Right lung (tissue), 5 donors: ENCODE results near the gene SPAG16. TPM values are rescaled to one million over a fixed set of nuclear protein-coding genes. Genes with fewer than 3 reads are reported as not detected.
"Not testable (repeated sequence)": the region's sequence is repeated elsewhere in the genome, so short reads cannot be mapped to it uniquely, and the experiment has no call there.

Experiments used
- DNase-seq, 2 donors: peaks; one replicate each; pipeline ENCODE4 v3.0.0-alpha.2; 2013
- polyA plus RNA-seq, 5 donors: library from polyadenylated mRNA; unstranded; fragments of 120-200 nt; gene quantifications; one replicate each; pipeline versions ENCODE4 v1.2.1 to v1.2.3, GENCODE V29; 2013; ENCODE audit warnings: inconsistent platforms in 1 of 5, low replicate concordance in 1 of 5; ENCODE audit not compliant: insufficient read length in 5 of 5, insufficient read depth in 1 of 5

SPAG16 gene
- polyA plus RNA-seq, 5 donors, result 33.9 to 47.5 (median 44.9) TPM

DNA sequence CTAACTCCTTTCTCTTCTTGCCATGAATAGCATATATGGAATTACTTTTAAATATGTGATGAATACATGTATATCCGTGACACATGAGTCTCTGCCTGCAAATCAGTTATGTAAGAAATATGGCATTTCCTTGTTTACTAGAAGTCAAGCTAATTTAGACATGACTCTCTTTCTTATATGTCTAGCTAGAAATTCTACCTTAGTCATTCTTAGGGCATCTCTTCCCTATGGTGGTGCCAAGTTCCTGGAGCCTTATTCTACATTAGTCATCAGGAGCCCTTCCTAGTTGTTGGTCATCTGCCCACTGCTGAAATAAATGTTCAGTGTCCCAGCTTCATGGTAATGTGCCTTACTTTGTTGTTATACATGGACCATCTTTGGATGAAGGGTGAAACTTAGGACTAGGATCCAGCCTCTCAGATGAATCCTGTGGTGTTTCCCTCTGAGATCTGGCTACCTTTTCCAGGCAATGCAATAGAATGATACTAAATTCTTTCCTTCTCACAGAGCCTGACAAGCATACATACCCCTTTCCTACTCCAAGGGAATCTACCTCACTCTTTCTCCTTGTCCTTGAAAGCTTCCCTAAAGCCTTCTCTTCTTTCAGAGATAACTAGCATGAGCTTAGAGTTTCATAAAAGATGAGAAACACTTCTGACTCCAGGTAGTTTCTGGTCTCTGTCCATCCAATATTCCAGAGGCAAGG, 711.3 kb downstream of the SPAG16 start:
- no peak for DNase-seq

DNA sequence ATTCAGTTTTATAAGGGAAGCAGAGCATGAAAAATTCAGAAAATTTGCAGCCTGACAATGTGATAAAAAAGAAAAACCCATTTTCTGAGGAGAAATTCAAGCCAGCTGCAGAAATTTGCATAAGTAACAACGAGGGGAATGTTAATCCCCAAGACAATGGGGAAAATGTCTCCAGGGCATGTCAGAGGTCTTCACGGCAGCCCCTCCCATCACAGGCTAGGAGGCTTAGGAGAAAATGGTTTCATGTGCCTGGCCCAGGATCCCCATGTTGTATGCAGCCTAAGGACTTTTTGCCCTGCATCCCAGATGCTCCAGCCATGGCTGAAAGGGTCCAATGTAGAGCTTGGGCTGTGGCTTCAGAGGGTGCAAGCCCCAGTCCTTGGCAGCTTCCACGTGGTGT, 714.7 kb downstream of the SPAG16 start:
- not testable (repeated sequence) for DNase-seq

DNA sequence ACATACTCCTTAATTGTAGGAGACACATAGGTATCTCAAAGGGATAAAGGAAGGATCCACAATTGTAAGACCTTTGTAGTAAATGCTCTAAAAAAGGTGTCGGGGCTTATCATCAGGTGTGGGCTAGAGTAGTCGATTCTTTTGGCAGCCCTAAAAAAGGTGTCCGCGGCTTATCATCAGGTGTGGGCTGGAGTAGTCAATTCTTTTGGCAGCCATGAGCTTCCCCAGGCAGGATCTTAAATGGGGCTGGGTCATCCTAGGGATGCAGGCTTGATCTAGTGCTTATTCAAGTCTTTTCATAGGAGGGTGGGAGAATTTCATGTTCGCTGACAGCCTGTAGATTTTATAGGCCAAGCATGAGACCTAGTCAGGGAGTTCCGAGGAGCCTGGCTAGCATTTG, 720.2 kb downstream of the SPAG16 start:
- DNase-seq, result no peak

DNA sequence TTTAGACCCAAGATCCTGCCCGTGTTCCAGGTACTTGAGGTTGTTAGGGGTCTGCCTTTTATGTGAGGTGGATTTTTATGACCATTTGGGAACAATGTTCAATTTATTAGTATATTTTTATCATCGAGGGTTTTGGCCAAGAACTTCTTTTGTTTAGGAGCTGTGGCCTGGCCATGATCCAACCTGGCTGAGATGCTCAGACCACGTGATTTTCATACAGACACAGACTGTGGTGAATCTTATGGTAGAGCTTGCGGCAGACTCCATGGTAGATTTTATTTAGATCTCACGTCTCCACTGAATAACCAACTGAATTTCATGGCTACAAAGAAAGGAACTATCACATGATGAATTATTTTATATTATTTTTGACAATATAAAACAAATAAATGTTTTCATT, 721.1 kb downstream of the SPAG16 start:
- DNase-seq, result no peak

DNA sequence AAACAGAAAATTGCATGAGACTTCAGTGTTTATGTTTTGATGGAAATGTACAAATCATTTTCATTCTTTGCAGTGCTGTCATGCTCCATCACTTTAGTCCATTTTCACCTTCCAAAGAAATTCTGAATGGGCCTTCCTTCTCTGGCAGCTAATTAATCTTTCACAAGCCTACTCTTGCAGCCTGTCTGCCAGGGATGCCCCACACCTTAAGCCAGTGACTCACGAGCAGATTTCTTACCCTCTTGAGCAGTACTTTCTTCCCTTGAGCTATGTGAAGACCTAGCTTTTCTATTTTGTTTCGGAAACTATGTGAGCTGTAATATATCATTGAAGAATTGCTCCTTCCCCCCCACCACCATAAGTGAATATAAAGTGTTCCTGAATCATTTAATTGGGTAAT, 722.3 kb downstream of the SPAG16 start:
- DNase-seq, result no peak

DNA sequence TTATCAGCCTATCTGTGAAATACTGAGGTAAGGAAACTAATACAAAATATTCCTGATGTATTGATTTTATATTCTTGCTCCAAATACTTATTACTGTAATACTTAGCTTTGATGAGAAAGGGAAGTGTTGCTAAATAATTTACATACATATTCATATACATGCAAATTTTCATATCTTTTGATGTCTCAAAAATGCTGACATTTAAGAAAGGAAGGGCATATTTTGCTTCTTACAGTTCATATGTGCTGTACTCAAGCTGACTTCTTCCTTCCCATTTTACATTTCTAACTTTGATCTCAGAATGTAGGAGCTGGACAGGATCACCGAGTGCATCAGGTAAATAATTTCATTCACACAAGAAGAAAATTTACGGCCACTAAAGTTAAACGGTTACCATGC, 727.4 kb downstream of the SPAG16 start:
- DNase-seq, result no peak

DNA sequence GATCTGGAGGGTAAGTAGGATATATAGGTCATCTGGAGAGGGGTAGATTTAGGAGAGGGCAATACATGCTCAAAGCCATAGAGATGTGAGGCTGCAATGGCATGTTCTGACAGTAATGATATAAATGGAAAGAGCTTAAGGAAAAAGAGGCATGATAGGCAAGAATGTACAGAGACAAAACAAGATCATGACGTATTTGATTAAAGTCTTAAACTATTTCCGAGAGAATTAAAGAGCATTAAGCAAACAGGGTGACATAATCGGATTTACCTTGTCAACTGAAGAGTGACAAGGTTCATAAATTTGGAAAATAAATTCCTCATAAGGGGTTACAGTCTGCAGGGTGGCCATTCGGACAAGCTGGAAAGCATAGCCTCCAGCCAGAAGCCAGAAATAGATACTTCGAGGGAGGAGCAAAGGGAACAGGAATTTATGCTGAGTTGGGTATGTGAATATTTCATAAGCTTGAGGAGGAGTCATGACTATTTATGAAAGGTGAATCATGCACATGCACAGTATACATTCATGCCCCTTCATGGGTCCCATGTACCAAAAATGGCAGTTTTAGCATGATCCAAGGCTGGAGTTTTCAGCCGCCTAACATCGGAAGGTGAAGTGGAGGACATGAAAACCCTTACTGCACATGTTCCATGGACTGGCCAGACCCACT, 730.4 kb downstream of the SPAG16 start:
- DNase-seq, result no peak

DNA sequence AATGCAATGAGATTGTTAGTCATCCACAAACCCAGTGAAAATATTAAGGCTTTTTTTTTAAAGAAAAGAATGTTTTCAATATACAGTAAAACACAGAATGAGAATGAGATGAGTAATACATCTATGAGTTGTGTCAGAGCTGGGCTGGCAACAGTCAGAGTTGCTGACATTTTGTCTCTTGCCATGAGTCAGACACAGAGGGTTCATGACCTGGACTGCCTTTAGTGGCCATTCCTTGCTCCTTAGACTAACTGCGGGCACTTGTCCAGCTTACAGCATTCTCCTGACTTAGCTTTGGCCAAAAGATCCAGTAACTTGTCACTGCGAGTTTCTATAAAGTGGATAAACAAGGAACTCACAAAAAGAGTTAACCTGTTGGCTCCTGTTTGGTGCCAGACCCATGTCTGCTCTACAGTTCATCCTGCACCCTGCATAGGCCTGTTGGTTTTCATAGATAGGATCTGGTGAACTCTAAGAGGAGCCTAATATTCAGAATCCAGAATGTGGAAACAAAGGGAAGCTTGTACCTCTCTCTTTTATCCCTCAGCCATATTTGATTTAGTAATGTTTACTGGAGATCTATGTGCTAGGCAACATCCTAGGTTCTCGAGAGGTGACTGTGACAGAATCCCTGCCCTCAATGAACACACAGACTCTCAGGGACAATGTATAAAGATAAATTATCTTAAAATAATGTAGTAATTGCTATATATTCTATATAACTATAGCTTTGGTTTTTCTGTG, 735.1 kb downstream of the SPAG16 start:
- no peak for DNase-seq

DNA sequence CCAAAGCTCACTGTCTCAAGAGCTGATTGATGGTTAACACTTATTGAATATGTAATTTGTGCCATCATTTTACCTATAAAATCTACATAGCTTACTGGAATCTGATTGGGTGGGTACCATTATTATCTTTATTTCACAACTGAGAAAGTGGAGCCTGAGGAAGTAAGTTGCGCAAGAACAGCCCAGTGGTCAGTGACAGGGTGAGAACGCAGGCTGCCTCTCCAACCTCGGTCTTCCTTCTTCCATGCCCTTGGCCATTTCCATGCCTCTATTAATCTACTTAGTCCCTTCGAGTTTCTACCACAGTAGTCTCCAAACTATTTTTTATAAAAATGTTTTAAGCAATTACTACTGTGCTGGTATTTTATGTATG, 735.7 kb downstream of the SPAG16 start:
- no peak for DNase-seq

DNA sequence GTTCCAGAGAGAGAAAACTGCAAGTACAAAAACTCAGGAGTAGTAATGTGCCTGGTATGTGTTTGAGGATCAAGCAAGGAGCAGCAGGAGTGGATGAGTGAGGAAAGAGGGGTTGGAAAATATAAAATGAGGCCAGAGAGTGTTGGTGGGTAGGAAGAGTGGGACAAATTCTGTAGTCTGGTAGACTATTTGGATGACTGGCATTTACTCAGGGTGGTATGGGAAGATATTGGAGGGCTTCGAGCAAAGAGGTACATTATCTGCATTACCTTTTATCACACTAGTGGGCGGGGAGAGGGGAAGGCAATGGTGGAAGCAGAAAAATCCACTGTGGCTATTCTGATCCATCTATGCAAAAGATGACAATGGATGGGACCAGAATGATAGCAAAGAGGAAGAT, 744.9 kb downstream of the SPAG16 start:
- no peak for DNase-seq

DNA sequence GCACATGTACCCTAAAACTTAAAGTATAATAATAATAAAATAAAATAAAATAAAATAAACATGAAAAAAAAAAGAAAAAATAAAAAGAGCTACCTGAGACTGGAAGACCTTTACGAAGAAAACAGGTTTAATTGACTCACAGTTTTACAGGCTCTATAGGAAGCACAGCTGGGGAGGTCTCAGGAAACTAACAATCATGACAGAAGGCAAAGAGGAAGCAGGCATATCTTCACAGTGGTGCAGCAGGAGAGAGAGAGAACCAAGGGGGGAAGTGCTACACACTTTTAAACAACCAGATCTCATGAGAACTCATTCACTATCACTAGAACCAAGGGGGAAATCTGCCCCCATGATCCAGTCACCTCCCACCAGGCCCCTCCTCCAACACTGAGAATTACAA, 747.3 kb downstream of the SPAG16 start:
- no peak for DNase-seq

DNA sequence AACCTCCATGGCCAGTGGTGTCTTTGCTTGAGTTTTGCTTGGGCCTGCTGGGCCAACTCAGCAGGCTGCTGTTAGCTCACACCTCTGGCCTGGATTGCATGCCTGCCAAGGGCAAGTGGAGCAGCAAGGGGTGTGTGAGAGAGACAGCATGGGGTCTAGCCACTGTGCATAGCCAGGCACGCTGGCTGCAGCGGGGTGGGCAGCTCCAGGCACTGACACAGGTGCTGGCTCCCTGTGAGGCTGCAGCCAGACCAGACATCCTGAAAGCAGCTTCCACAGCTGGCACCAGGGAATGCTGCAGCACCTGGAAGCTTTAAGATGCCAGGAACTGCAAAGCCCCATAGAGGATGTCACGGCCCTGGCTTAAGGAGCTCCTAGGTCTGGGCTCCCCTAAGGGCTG, 750.2 kb downstream of the SPAG16 start:
- DNase-seq, result no peak

DNA sequence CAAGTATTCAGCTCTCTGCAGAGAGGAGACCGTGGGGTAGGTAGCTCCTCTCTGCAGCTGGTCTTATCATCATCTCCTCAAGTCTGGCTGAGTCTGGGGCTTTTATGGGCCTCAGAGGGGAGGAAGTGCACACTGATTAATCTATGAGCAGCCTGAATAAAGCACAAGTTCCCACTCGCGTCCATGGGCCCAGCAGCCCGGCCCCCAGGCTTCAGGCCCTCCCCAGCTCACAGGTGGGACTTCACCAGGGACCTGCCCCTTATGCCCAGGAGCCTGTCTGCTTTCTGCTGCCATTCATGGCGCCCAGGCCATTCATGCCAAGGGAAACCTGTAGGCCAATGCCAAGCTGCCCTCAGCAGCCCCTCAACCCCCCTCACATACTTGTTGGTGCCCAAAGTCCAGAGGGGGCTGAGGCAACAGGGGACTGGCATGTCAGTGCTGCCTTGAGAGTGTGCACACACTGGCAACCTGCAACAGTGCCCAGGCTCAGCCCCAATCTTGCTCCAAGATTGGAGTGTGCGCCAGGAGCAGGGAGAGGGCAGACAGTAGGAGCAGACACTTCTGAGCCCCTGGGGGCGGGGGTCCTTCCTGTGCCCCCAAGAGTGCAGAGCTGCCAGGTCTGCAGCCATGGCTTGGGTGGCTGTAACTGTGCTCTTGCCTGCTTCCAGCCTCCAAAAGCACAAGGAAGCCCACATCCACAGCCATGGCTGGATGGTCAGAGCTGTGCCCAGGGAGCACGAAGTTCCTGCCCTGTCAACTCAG, 751.0 kb downstream of the SPAG16 start:
- DNase-seq, result no peak

DNA sequence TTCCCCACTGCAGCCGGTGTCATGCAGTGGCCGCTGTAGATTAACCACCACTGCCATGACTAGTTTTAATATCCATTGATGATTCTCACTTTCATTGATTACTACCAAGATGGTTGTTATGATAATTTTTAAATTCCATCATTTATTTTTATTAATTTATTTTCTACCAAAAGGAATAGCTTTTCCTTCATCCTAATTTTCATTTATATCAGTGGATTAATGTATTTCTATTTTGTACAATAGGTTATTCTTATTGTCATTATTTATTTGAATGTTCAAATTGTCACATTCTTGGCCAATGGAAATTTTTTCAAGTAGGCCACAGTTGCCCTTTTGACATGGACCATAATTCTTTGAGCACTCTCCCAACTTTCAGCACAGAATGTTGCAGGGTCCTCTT, 751.7 kb downstream of the SPAG16 start:
- no peak for DNase-seq

DNA sequence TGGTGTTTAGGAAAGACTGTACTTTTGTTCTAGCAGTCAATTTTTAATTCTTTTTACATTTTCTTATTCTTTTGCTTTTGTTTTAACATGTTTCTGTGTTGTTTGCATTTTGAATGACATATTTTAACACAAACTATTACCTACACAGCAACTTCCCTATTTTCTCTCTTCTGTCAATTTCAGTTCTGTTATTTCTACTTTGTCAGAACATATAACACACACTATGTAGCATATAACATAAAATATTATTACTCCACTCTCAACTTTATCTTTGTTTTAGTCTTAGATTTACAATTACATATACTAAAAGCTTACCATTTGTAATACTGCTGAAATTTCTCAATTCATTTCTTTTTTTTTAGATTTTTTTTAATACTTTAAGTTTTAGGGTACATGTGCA, 753.9 kb downstream of the SPAG16 start:
- DNase-seq, result no peak

DNA sequence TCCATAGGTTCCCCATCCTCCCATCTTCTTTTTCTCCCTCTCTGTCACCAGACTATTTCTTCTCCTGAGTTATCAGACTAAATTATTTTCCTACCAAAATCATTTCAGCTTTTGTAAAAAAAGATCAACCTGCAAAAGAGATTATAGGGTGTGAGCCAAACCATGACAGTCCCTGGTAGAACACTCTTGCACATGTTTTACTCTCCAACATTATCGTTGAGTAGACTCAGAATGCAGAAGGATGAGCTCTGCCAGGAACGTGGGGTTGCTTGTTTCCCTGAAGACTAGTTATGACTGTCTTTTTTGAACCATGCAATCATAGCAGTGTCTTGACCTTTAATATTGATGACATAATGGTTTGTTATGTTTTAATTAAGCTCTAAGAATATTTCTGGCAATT, 766.5 kb downstream of the SPAG16 start:
- no peak for DNase-seq

DNA sequence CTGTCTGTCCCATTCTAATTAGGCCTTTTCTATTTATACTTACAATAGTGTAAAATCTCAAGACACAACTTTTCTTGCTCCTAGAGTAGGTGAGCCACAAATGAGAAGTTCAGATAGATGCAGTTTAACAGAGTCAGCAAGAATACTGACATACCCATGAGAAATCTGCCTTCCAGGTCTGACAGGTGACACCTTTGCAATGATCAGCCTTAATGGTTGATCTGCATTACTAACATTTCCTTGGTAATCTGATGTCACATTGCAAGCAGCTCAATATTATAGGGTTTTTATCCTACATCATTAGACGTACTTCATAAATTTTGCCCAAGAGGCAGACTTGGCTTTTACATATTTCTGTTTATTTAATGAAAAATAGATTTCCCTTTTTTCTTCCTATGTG, 767.3 kb downstream of the SPAG16 start:
- DNase-seq, result no peak

DNA sequence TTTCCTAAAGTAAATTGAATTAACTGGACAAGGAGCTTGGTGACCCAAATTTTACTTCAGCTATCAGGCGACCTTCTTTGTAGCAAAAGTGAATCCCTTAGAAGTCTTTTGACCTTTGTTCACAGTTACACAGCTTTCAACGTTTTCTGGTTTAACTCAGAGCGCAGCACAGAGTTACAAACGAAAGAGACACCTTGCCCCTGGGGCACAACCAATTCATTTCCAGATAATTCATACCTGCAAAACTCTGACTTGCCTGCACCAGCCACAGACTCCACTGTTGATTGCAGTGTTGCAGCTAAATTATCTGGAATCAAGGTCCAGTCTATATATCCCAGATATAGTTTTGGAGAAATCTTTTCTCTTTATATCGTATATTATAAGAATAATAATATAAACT, 768.0 kb downstream of the SPAG16 start:
- DNase-seq, result no peak

DNA sequence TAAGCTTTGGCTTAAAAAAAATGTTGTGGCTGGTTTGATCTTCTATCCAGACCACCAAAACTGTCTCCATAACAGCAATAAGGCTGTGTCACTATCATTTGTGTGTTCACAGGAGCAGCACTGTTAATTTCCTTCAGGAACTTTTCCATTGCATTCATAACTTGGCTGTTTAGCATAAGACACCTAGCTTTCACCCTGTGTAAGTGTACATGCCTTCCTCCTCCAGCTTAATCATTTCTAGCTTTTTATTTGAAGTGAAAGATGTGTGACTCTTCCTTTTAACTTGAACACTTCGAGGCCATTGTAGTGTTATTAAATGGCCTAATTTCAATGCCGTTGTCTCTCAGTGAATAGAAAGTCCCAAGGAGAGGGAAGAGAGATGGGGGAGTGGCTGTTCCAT, 773.7 kb downstream of the SPAG16 start:
- DNase-seq, result no peak

DNA sequence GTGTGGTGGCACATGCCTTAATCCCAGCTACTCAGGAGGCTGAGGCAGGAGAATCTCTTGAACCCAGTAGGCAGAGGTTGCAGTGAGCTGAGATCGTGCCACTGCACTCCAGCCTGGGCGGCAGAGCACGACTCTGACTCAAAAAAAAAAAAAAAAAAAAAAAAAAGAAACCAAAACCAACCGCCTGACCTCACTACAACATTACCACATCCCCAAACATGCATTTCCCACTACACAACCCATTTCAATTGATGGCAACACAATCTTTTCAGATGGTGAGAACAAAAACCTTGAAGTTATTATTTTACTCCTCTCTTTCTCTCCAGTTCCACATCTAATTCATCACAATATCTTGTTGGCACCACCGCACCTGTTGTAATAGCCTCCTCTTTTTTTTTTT, 778.0 kb downstream of the SPAG16 start:
- DNase-seq, result not testable (repeated sequence)

DNA sequence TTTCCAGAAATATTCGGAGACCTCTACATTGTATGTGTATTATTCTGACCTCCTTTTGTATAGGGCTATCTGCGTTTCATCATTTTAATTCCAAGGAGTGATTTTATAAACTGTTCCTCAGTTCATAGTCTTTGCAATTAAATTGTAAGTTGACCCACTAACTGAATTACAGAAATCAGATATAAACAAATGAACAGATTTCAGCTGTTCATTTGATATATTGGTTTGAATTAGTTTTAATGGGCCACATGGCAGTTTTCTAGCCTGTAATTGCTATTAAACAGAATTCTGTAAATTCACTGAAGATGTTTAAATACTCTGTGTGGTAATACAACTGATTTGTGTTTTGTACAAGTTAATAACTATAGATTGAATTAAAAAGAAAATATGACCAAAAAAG, 780.2 kb downstream of the SPAG16 start:
- no peak for DNase-seq

DNA sequence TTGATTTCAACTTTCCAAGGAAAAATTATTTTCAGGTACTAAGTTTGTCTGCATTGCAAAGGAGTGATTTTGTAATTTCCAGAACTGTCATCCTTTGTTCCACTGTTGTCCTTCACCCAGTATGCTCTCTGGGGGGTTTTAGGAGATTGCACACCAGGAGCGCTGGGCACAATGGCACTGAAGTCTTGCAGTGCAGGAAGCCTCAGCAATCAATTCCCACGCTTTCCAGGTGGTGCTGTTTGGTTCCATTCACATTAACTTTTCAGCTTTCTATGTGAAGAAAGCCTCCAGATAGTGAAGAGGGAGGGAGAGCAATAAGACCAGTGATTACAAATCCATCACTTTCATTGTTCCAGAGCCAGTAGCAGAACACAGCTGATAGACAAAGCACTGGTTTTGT, 782.6 kb downstream of the SPAG16 start:
- DNase-seq, result no peak

DNA sequence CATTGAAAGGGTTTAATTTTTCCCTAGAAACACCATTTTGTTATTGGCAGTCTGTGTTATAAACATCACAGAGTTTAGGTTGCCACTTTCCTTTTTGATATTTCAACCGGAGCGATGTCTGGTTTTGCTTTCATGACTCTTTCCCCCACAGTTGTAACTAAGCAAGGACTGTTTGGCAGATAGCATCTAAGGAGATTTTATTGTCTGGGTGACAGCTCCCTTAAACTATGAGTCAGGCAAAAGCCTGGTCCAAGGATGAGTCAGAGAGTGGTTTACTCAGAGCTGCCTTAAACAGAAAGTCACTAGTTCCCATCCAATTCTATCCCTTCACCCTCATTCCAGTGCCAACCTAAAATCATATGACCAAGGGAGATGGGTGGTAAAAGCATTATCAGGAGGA, 785.0 kb downstream of the SPAG16 start:
- DNase-seq, result no peak
